ENCODE data around the gene PHLDA1. TPM values are rescaled to one million over a fixed set of nuclear protein-coding genes. Genes with fewer than 3 reads are reported as not detected.

PHLDA1 gene
- polyA plus RNA-seq, 1 of the 3 experiments (the other 2 are of a cell fraction) = 26.2 TPM

DNA sequence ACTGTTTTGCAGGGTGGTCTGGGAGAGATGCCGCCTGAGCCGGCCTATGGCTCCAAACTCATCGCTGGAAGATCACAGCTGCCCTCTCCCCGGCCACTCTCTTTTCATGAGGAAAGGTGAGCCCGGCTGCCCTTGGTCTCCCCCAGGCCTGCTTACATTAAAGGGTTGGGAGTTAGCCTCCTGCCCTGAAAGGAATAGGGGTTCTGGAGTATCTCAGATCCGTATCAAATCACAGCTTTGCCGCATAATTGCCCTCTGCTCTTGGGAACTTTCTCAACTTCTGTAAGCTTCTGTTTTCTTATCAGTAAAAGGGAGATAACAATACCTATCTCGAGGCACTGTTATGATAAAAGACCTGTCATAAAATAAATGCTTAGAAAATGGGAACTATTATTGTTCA lies 17.6 kb downstream of the PHLDA1 start (continued):
- TF ChIP-seq, protein P1, sequence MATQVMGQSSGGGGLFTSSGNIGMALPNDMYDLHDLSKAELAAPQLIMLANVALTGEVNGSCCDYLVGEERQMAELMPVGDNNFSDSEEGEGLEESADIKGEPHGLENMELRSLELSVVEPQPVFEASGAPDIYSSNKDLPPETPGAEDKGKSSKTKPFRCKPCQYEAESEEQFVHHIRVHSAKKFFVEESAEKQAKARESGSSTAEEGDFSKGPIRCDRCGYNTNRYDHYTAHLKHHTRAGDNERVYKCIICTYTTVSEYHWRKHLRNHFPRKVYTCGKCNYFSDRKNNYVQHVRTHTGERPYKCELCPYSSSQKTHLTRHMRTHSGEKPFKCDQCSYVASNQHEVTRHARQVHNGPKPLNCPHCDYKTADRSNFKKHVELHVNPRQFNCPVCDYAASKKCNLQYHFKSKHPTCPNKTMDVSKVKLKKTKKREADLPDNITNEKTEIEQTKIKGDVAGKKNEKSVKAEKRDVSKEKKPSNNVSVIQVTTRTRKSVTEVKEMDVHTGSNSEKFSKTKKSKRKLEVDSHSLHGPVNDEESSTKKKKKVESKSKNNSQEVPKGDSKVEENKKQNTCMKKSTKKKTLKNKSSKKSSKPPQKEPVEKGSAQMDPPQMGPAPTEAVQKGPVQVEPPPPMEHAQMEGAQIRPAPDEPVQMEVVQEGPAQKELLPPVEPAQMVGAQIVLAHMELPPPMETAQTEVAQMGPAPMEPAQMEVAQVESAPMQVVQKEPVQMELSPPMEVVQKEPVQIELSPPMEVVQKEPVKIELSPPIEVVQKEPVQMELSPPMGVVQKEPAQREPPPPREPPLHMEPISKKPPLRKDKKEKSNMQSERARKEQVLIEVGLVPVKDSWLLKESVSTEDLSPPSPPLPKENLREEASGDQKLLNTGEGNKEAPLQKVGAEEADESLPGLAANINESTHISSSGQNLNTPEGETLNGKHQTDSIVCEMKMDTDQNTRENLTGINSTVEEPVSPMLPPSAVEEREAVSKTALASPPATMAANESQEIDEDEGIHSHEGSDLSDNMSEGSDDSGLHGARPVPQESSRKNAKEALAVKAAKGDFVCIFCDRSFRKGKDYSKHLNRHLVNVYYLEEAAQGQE (IDR thresholded peaks at IDR 0.05; ENCODE audit: low read depth, low read length) = no peak
- TF ChIP-seq JUND (IDR thresholded peaks at IDR 0.05) = no peak
- TF ChIP-seq, protein P2, sequence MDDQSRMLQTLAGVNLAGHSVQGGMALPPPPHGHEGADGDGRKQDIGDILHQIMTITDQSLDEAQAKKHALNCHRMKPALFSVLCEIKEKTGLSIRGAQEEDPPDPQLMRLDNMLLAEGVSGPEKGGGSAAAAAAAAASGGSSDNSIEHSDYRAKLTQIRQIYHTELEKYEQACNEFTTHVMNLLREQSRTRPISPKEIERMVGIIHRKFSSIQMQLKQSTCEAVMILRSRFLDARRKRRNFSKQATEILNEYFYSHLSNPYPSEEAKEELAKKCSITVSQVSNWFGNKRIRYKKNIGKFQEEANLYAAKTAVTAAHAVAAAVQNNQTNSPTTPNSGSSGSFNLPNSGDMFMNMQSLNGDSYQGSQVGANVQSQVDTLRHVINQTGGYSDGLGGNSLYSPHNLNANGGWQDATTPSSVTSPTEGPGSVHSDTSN (IDR thresholded peaks at IDR 0.05) = no peak
- TF ChIP-seq MXI1 (IDR thresholded peaks at IDR 0.05; ENCODE audit: low read depth, low read length) = 0 out of 2 replicates have a peak, but pooled peaks have one; percentile 26

DNA sequence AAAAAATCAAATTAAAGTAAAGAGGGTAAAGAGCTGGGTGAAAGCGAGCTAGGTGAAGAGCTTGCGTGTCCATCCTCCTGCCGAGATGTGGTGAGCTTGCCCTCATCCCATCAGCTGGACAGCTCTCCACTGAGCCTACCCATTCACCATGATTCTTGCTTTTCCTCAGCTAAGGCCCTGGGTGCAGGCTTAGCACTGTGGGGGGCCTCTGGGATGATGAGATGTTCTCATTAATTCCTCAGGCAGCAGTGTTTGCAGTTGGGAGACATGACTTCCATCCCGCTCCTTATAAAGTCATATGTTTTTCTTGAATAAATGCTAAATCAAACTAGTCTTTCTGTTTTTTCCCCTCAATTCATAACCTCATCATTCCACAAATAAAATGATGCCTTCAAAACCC lies 18.0 kb downstream of the PHLDA1 start:
- Histone ChIP-seq H4K20me1 (ENCODE audit: insufficient read depth) (no peaks in the 10 kb centered on the region), H3K4me2 (no peak overlapping the region), H3K9me2 (no peaks in the 10 kb centered on the region), H3K27ac (ENCODE audit: low read depth in 2 of 2, low read length in 1 of 2) (no peak overlapping the region), H3K79me2 (ENCODE audit: insufficient read depth) (no peaks in the 10 kb centered on the region), H2AFZ (ENCODE audit: low read depth) (no peak overlapping the region), H3K9ac (no peak overlapping the region), H3F3A (replicated peaks; ENCODE audit: insufficient read depth) (peaks cover 3% of the 10 kb centered on the region), H3K9me3 (no peaks in the 10 kb centered on the region), H3K36me3 (replicated peaks in 1 of 2; ENCODE audit: control insufficient read depth in 1 of 2, insufficient read depth in 2 of 2, low read length in 1 of 2) (no peaks in the 10 kb centered on the region), H3K27me3 (ENCODE audit: insufficient read depth) (no peaks in the 10 kb centered on the region), H3K4me1 (ENCODE audit: control insufficient read depth in 1 of 2, insufficient read depth in 2 of 2, low read depth in 1 of 2, low read length in 1 of 2) (peaks cover 8 to 18% of the 10 kb centered on the region in 2 experiments; a peak in 3 of 4 replicates), H3K4me3 (ENCODE audit: low read depth in 2 of 2, low read length in 1 of 2) (no peak overlapping the region)
- ChIA-PET CTCF (interaction anchor here (1.0 to 2.3 kb wide), 8 partner anchors 10 to 486 kb away, joined by 3 to 9 read pairs (median 4); no protein-coding TSS in a partner anchor), POLR2A (interaction anchor here (1.7 kb wide), 1 partner anchor 11 kb away, joined by 7 read pairs; no protein-coding TSS in a partner anchor)
- TF ChIP-seq YY1 (IDR thresholded peaks at IDR 0.05; ENCODE audit: low read depth) = no peak
- TF ChIP-seq FOXJ3 (CRISPR knock-in tag; IDR thresholded peaks at IDR 0.05) = no peak
- TF ChIP-seq, protein P3, sequence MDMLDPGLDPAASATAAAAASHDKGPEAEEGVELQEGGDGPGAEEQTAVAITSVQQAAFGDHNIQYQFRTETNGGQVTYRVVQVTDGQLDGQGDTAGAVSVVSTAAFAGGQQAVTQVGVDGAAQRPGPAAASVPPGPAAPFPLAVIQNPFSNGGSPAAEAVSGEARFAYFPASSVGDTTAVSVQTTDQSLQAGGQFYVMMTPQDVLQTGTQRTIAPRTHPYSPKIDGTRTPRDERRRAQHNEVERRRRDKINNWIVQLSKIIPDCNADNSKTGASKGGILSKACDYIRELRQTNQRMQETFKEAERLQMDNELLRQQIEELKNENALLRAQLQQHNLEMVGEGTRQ (IDR thresholded peaks at IDR 0.05; ENCODE audit: borderline replicate concordance, low read depth, low read length) = no peak
- TF ChIP-seq TCF12 (IDR thresholded peaks at IDR 0.05) = no peak
- no peak for TF ChIP-seq RFX5 (IDR thresholded peaks at IDR 0.05; ENCODE audit: low read length)
- no peak for TF ChIP-seq RCOR1 (IDR thresholded peaks at IDR 0.05; ENCODE audit: low read length)
- no peak for TF ChIP-seq GATA2 (CRISPR knock-in tag; IDR thresholded peaks at IDR 0.05)
- TF ChIP-seq, protein P4, sequence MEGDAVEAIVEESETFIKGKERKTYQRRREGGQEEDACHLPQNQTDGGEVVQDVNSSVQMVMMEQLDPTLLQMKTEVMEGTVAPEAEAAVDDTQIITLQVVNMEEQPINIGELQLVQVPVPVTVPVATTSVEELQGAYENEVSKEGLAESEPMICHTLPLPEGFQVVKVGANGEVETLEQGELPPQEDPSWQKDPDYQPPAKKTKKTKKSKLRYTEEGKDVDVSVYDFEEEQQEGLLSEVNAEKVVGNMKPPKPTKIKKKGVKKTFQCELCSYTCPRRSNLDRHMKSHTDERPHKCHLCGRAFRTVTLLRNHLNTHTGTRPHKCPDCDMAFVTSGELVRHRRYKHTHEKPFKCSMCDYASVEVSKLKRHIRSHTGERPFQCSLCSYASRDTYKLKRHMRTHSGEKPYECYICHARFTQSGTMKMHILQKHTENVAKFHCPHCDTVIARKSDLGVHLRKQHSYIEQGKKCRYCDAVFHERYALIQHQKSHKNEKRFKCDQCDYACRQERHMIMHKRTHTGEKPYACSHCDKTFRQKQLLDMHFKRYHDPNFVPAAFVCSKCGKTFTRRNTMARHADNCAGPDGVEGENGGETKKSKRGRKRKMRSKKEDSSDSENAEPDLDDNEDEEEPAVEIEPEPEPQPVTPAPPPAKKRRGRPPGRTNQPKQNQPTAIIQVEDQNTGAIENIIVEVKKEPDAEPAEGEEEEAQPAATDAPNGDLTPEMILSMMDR (IDR thresholded peaks at IDR 0.05) = no peak
- no peak for TF ChIP-seq SIN3A (IDR thresholded peaks at IDR 0.05; ENCODE audit: borderline replicate concordance, low read depth, low read length)
- TF ChIP-seq MXI1 (IDR thresholded peaks at IDR 0.05; ENCODE audit: low read depth, low read length) = no peak
- TF ChIP-seq, protein P1 (IDR thresholded peaks at IDR 0.05; ENCODE audit: low read depth, low read length) = no peak
- no peak for TF ChIP-seq NRF1 (IDR thresholded peaks at IDR 0.05; ENCODE audit: low read depth, low read length)
- DNase-seq = no peak
- WGBS (ENCODE audit: low lambda C conversion rate) = 95% methylated on average over 4 of the region's 4 CpGs

All from SK-N-SH (cell line).